ENCODE measurements around the gene NEUROD2.

NEUROD2 gene

GRCh38 chr17:39578272-39578671 lies 29.4 kb downstream of the NEUROD2 start:
- no peak for DNase-seq

GRCh38 chr17:39576187-39576586 lies 31.5 kb downstream of the NEUROD2 start:
- no peak for DNase-seq

- DNase-seq = no peak
These were observed 34.0 kb downstream of the NEUROD2 start for GRCh38 chr17:39573447-39574298.

GRCh38 chr17:39572121-39572520 lies 35.6 kb downstream of the NEUROD2 start:
- no peak for DNase-seq

- DNase-seq = no peak
These were observed 38.6 kb downstream of the NEUROD2 start for GRCh38 chr17:39569126-39569525.

- DNase-seq = no peak
These were observed 39.0 kb downstream of the NEUROD2 start for GRCh38 chr17:39568702-39569101.

GRCh38 chr17:39566094-39566850 lies 41.4 kb downstream of the NEUROD2 start:
- DNase-seq = no peak

- no peak for DNase-seq
These were observed 43.4 kb downstream of the NEUROD2 start for GRCh38 chr17:39564211-39564848.

- no peak for DNase-seq
These were observed 44.2 kb downstream of the NEUROD2 start for GRCh38 chr17:39563476-39563875.

- DNase-seq = no peak
These were observed 44.7 kb downstream of the NEUROD2 start for GRCh38 chr17:39562976-39563375.

GRCh38 chr17:39562395-39562794 lies 45.3 kb downstream of the NEUROD2 start:
- no peak for DNase-seq

GRCh38 chr17:39556423-39556822 lies 51.3 kb downstream of the NEUROD2 start:
- no peak for DNase-seq

GRCh38 chr17:39555368-39555767 lies 52.4 kb downstream of the NEUROD2 start:
- no peak for DNase-seq
